Osteoblast (primary cell): ENCODE results near the gene PDCD7. TPM values are rescaled to one million over a fixed set of nuclear protein-coding genes. Genes with fewer than 3 reads are reported as not detected.
"Not testable (repeated sequence)": the region's sequence is repeated elsewhere in the genome, so short reads cannot be mapped to it uniquely, and the experiment has no call there.

ENCODE experiments used
- DNase-seq: peaks from one replicate; pipeline ENCODE4 v3.0.0; 2011; ENCODE audit warnings: low spot score, mixed read lengths; ENCODE audit not compliant: insufficient read length; ENCODE audit errors: missing footprints
- H2AFZ ChIP-seq: 2 replicates; pipeline ENCODE4 v1.6.0; 2011; ENCODE audit warnings: mild to moderate bottlenecking, low read length
- H3K27ac ChIP-seq: 2 replicates; pipeline ENCODE4 v1.5.1; 2011; ENCODE audit warnings: mild to moderate bottlenecking, low read depth, low read length, moderate library complexity
- H3K27me3 ChIP-seq: 2 replicates; pipeline ENCODE4 v1.6.0; 2012; ENCODE audit warnings: mild to moderate bottlenecking, control low read depth, inconsistent platforms, low read length, moderate library complexity; ENCODE audit not compliant: insufficient read depth
- H3K36me3 ChIP-seq: 2 replicates; pipeline ENCODE4 v1.5.1; 2011; ENCODE audit warnings: mild to moderate bottlenecking, low read length, control low read depth, moderate library complexity; ENCODE audit not compliant: insufficient read depth
- H3K4me1 ChIP-seq: 2 replicates; pipeline ENCODE4 v1.5.1; 2011; ENCODE audit warnings: mild to moderate bottlenecking, low read length, control low read depth, moderate library complexity; ENCODE audit not compliant: insufficient read depth
- H3K4me2 ChIP-seq: 2 replicates; pipeline ENCODE4 v1.6.0; 2011; ENCODE audit warnings: mild to moderate bottlenecking, low read length; ENCODE audit not compliant: insufficient read depth
- H3K4me3 ChIP-seq: fragments of 200-600 bp; sonication (generic); 3 replicates; pipeline ENCODE4 v1.5.1; 2012; ENCODE audit warnings: mild to moderate bottlenecking, low read length, inconsistent platforms; ENCODE audit not compliant: insufficient read depth
- H3K79me2 ChIP-seq: 2 replicates; pipeline ENCODE4 v1.6.0; 2012; ENCODE audit warnings: mild to moderate bottlenecking, low read length, control low read depth, inconsistent platforms; ENCODE audit not compliant: insufficient read depth
- H3K9me3 ChIP-seq: 2 replicates; pipeline ENCODE4 v1.5.1; 2011; ENCODE audit warnings: low read depth, low read length, control low read depth
- H4K20me1 ChIP-seq: 2 replicates; pipeline ENCODE4 v1.6.0; 2012; ENCODE audit warnings: mild to moderate bottlenecking, low read length, control low read depth; ENCODE audit not compliant: insufficient read depth
- CTCF ChIP-seq: IDR thresholded peaks from 2 replicates; pipeline ENCODE4 v1.5.1; 2011; ENCODE audit warnings: mild to moderate bottlenecking, low read depth, low read length, moderate library complexity; ENCODE audit errors: extremely low read depth
- total RNA-seq: library from RNA; depleted of rRNA; stranded (reverse); fragments of >200 nt; gene quantifications from 2 replicates; pipeline ENCODE4 v1.2.3, GENCODE V29; 2012

Gene PDCD7
- total RNA-seq, 1 donor = 19.5 TPM

GRCh38 chr15:65095747-65096104 is 37.9 kb downstream of the PDCD7 start:
- no peaks in the 10 kb centered on the region for H4K20me1 ChIP-seq
- H3K9me3 ChIP-seq = no peaks in the 10 kb centered on the region
- peak; percentile 57 for DNase-seq
- peaks cover 28% of the 10 kb centered on the region for H3K36me3 ChIP-seq
- H2AFZ ChIP-seq = no peak overlapping the region
- H3K4me1 ChIP-seq = no peaks in the 10 kb centered on the region
- no peak overlapping the region for H3K4me3 ChIP-seq
- no peak overlapping the region for H3K4me2 ChIP-seq
- H3K27ac ChIP-seq = no peak overlapping the region
- H3K27me3 ChIP-seq = no peaks in the 10 kb centered on the region
- TF ChIP-seq CTCF = no peak
- H3K79me2 ChIP-seq = no peaks in the 10 kb centered on the region

GRCh38 chr15:65095011-65095746 is 38.4 kb downstream of the PDCD7 start:
- Histone ChIP-seq H3K4me2 (no peak overlapping the region), H3K4me3 (no peak overlapping the region), H3K9me3 (no peaks in the 10 kb centered on the region), H3K79me2 (no peaks in the 10 kb centered on the region), H3K4me1 (no peaks in the 10 kb centered on the region), H3K36me3 (peaks cover 28% of the 10 kb centered on the region), H2AFZ (no peak overlapping the region), H3K27ac (no peak overlapping the region), H4K20me1 (no peaks in the 10 kb centered on the region), H3K27me3 (no peaks in the 10 kb centered on the region)
- peak; percentile 68 for DNase-seq
- TF ChIP-seq CTCF = no peak

GRCh38 chr15:65094294-65094995 is 39.2 kb downstream of the PDCD7 start:
- H4K20me1 ChIP-seq = no peaks in the 10 kb centered on the region
- H3K36me3 ChIP-seq = peaks cover 24% of the 10 kb centered on the region
- peak; percentile 76 for DNase-seq
- no peak overlapping the region for H2AFZ ChIP-seq
- H3K4me1 ChIP-seq = no peaks in the 10 kb centered on the region
- H3K27ac ChIP-seq = no peak overlapping the region
- H3K4me3 ChIP-seq = no peak overlapping the region
- no peaks in the 10 kb centered on the region for H3K9me3 ChIP-seq
- H3K4me2 ChIP-seq = no peak overlapping the region
- H3K27me3 ChIP-seq = no peaks in the 10 kb centered on the region
- TF ChIP-seq CTCF = no peak
- no peaks in the 10 kb centered on the region for H3K79me2 ChIP-seq

- not testable (repeated sequence) for H3K4me3 ChIP-seq, DNase-seq, H3K9me3 ChIP-seq, H2AFZ ChIP-seq, H3K79me2 ChIP-seq, H3K4me1 ChIP-seq, H3K4me2 ChIP-seq, H3K27ac ChIP-seq, H4K20me1 ChIP-seq, H3K27me3 ChIP-seq
- H3K36me3 ChIP-seq = peaks cover 17% of the 10 kb centered on the region
These were observed 39.8 kb downstream of the PDCD7 start for GRCh38 chr15:65093793-65094170.
